Aorta (tissue), 5 donors: Measurements from ENCODE around the gene SLIT3. TPM values are rescaled to one million over a fixed set of nuclear protein-coding genes. Genes with fewer than 3 reads are reported as not detected.

Experiments used
- ATAC-seq: fragments of 200-7000 bp; cut with Tn5 transposase; one replicate; pipeline ENCODE4 v1.9.1; 2022; ENCODE audit warnings: moderate library complexity; ENCODE audit not compliant: low FRiP score
- DNase-seq, 2 donors: peaks; one replicate each; pipeline ENCODE4 v3.0.0-alpha.2; 2020
- H3K27ac ChIP-seq, 2 donors: one replicate each; pipeline ENCODE4 v1.5.1; 2013; ENCODE audit warnings: low read length in 2 of 2, mild to moderate bottlenecking in 2 of 2, moderate library complexity in 2 of 2, control low read depth in 1 of 2, inconsistent platforms in 1 of 2, low read depth in 1 of 2
- H3K27me3 ChIP-seq, 2 donors: one replicate each; pipeline ENCODE4 v1.6.1; 2013; ENCODE audit warnings: control low read depth in 1 of 2, low read length in 1 of 2, mild to moderate bottlenecking in 1 of 2, moderate library complexity in 1 of 2; ENCODE audit not compliant: insufficient read depth in 2 of 2, control insufficient read depth in 1 of 2
- H3K36me3 ChIP-seq, 2 donors: one replicate each; pipeline ENCODE4 v1.6.1; 2013; ENCODE audit warnings: control low read depth in 1 of 2, low read length in 1 of 2, mild to moderate bottlenecking in 1 of 2; ENCODE audit not compliant: insufficient read depth in 2 of 2, control insufficient read depth in 1 of 2
- H3K4me1 ChIP-seq, 2 donors: one replicate each; pipeline ENCODE4 v1.6.1; 2013; ENCODE audit warnings: low read length in 2 of 2, control low read depth in 1 of 2, mild to moderate bottlenecking in 1 of 2, moderate library complexity in 1 of 2; ENCODE audit not compliant: insufficient read depth in 2 of 2, control insufficient read depth in 1 of 2
- H3K4me3 ChIP-seq, 2 donors: one replicate each; pipeline ENCODE4 v1.5.1; 2013; ENCODE audit warnings: low read length in 2 of 2, control low read depth in 1 of 2, mild to moderate bottlenecking in 1 of 2
- H3K9me3 ChIP-seq: one replicate; pipeline ENCODE4 v1.6.1; 2013; ENCODE audit warnings: mild to moderate bottlenecking, low read length; ENCODE audit not compliant: control insufficient read depth
- WGBS, 2 donors: extraction: QIAGEN DNeasy Blood & Tissue Kit; methylation state at CpG; one replicate each; pipeline ENCODE4 v1.1.7; 2013; 5-methylcytosine and 5-hydroxymethylcytosine counted together
- intact Hi-C, 2 donors: fragments of 100-400 bp; cut with DNase I; formaldehyde crosslinking; loops; one replicate each; pipeline versions ENCODE4 v1.14.2 to v1.15.0; 2022
- polyA plus RNA-seq, 2 donors: library from polyadenylated mRNA; stranded (reverse); fragments of 200-250 nt; gene quantifications; one replicate each; pipeline ENCODE4 v1.2.3, GENCODE V29; 2013
- total RNA-seq, 2 donors: library from RNA; stranded (reverse); fragmentation: NEBNext Ultra II Directional; extraction: Animal tissue kit (Norgen Biotek cat#: 25700); gene quantifications; one replicate each; pipeline ENCODE4 v1.2.1, GENCODE V29; 2021
- donor health status: healthy with polysubstance abuse.
- donor health status: Bipolar disorder and iron deficiency.
- donor health status: DM: no; HTN: no; CAD: no.
- donor health status: DM: no; HTN: no; CAD: no.
- donor health status: DM: yes; HTN: yes; CAD: no.

SLIT3 gene
- total and polyA plus RNA-seq, 4 donors: 8.6 to 108 (median 77.0) TPM

DNA sequence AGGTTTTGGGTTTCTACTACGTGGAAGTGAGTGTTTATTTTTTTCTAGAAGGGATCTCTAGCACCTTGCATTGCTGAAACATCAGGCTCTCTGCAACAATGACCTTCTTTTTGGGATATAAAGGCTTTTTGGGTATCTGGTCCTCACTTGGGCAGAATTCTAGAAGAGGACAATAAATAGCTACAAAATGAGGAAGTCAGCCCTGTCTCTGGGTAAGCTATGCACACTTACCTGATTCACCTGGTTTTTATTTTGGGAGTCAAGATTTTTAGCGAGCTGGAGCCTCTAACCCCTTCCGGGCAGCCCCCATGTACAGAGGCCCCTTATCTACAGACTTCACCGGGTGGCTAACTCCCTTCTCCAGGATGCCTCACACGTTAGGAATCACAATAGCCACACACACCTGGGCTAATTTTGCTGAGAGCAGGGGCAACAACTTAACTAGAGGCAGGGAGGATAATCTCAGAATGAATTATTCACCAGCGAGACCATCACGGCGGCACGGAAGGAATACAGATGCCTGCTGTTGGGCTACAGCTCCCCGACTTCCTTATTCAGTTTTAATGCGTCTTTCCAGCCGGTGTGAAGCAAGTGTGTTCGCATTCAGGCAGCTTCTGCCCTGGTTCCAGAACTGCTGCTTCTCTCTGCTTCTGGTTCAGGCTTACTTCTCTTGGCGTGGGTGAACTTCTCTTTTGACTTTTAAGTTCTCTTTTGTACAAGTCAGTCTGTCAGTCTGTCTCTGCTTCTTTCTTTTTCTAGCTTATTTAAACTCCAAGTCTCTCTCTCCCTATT, 380.7 kb downstream of the SLIT3 start:
- H3K27ac ChIP-seq: no peak overlapping the region
- no peaks in the 10 kb centered on the region for H3K27me3 ChIP-seq
- H3K36me3 ChIP-seq: no peaks in the 10 kb centered on the region
- intact Hi-C loops: no loop called here
- no peaks in the 10 kb centered on the region for H3K4me1 ChIP-seq
- DNase-seq (peak in 1 of 2 donors; percentile 57), ATAC-seq (no peak)
- H3K9me3 ChIP-seq: no peaks in the 10 kb centered on the region
- 82 to 85% methylated on average over 14 of the region's 14 CpGs for WGBS, 2 donors
- H3K4me3 ChIP-seq: no peak overlapping the region

- H3K9me3 ChIP-seq: no peaks in the 10 kb centered on the region
- ATAC-seq: no peak
- 71 to 72% methylated on average over 4 of the region's 4 CpGs for WGBS, 2 donors
- intact Hi-C loops: no loop called here
- no peak overlapping the region for H3K27ac ChIP-seq
- no peaks in the 10 kb centered on the region for H3K36me3 ChIP-seq
- no peak for DNase-seq
- H3K4me1 ChIP-seq: no peaks in the 10 kb centered on the region
- no peak overlapping the region for H3K4me3 ChIP-seq
- H3K27me3 ChIP-seq: no peaks in the 10 kb centered on the region
Measured at GRCh38 chr5:168917947-168918600, 382.9 kb downstream of the SLIT3 start.

GRCh38 chr5:168916852-168917251, 384.1 kb downstream of the SLIT3 start:
- 85 to 90% methylated on average over 6 of the region's 6 CpGs for WGBS, 2 donors
- ATAC-seq: no peak

GRCh38 chr5:168916266-168916665, 384.7 kb downstream of the SLIT3 start:
- Histone ChIP-seq H3K27ac (no peak overlapping the region), H3K9me3 (no peaks in the 10 kb centered on the region), H3K4me1 (no peaks in the 10 kb centered on the region), H3K4me3 (no peak overlapping the region), H3K27me3 (no peaks in the 10 kb centered on the region), H3K36me3 (no peaks in the 10 kb centered on the region)
- DNase-seq: peak; percentile 54 to 86
- WGBS, 2 donors: 88 to 92% methylated on average over 5 of the region's 5 CpGs
- ATAC-seq: peak; percentile 87
- intact Hi-C loops: no loop called here

More at GRCh38 chr5:168916852-168917251, 384.1 kb downstream of the SLIT3 start:
- H3K4me3 ChIP-seq: no peak overlapping the region
- DNase-seq: no peak
- no peaks in the 10 kb centered on the region for H3K36me3 ChIP-seq
- intact Hi-C loops: no loop called here
- no peaks in the 10 kb centered on the region for H3K4me1 ChIP-seq
- no peaks in the 10 kb centered on the region for H3K27me3 ChIP-seq
- H3K9me3 ChIP-seq: no peaks in the 10 kb centered on the region
- H3K27ac ChIP-seq: no peak overlapping the region

DNA sequence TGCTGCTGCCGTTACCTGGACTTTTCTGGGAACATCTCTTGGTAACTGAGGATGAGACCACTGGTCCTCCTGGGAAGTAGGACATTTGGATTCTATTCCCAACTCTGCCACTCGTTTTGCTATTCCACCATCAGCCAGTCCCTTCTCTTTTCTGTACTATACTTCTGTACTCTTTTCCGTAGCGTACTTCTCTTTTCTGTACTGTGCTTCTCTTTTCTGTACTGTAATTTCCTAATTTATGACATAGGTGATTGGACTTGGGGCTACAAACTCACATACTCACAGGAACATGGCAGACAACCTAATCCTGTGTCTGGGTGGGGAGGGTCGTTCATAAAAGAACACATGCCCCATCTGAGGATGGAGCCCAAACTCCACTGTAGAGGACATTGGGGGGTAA, 386.4 kb downstream of the SLIT3 start:
- Histone ChIP-seq H3K9me3 (no peaks in the 10 kb centered on the region), H3K27me3 (no peaks in the 10 kb centered on the region), H3K4me3 (no peak overlapping the region), H3K4me1 (no peaks in the 10 kb centered on the region), H3K36me3 (no peaks in the 10 kb centered on the region), H3K27ac (no peak overlapping the region)
- intact Hi-C loops: no loop called here
- ATAC-seq (no peak), DNase-seq (no peak)
- WGBS, 2 donors: 85 to 86% methylated on average over 5 of the region's 5 CpGs

- H3K36me3 ChIP-seq: no peaks in the 10 kb centered on the region
- DNase-seq: no peak
- intact Hi-C loops: no loop called here
- H3K27me3 ChIP-seq: no peaks in the 10 kb centered on the region
- no peaks in the 10 kb centered on the region for H3K4me1 ChIP-seq
- no peak overlapping the region for H3K27ac ChIP-seq
- WGBS, 2 donors: 83% methylated on average over 6 of the region's 6 CpGs
- H3K4me3 ChIP-seq: no peak overlapping the region
- ATAC-seq: no peak
- no peaks in the 10 kb centered on the region for H3K9me3 ChIP-seq
Measured at GRCh38 chr5:168910874-168911273, 390.1 kb downstream of the SLIT3 start.

- ATAC-seq: no peak
- 36 to 40% methylated on average over 9 of the region's 9 CpGs for WGBS, 2 donors
- H3K4me3 ChIP-seq: no peak overlapping the region
- H3K4me1 ChIP-seq: no peaks in the 10 kb centered on the region
- no peaks in the 10 kb centered on the region for H3K36me3 ChIP-seq
- H3K27me3 ChIP-seq: no peaks in the 10 kb centered on the region
- no peaks in the 10 kb centered on the region for H3K9me3 ChIP-seq
- H3K27ac ChIP-seq: no peak overlapping the region
- DNase-seq: no peak
- intact Hi-C loops: no loop called here
Measured at GRCh38 chr5:168908207-168908606, 392.7 kb downstream of the SLIT3 start.

- no peak for ATAC-seq
- DNase-seq: no peak
- no peaks in the 10 kb centered on the region for H3K4me1 ChIP-seq
- no peaks in the 10 kb centered on the region for H3K36me3 ChIP-seq
- 96 to 98% methylated on average over 2 of the region's 2 CpGs for WGBS, 2 donors
- no peaks in the 10 kb centered on the region for H3K27me3 ChIP-seq
- H3K27ac ChIP-seq: no peak overlapping the region
- H3K9me3 ChIP-seq: no peaks in the 10 kb centered on the region
- intact Hi-C loops: no loop called here
- H3K4me3 ChIP-seq: no peak overlapping the region
Measured at GRCh38 chr5:168903061-168903460, 397.9 kb downstream of the SLIT3 start.

GRCh38 chr5:168899673-168900072, 401.3 kb downstream of the SLIT3 start:
- WGBS, 2 donors: 92 to 97% methylated on average over 3 of the region's 3 CpGs
- intact Hi-C loops: no loop called here
- no peaks in the 10 kb centered on the region for H3K27me3 ChIP-seq
- H3K27ac ChIP-seq: no peak overlapping the region
- H3K36me3 ChIP-seq: no peaks in the 10 kb centered on the region
- DNase-seq (no peak), ATAC-seq (no peak)
- no peaks in the 10 kb centered on the region for H3K9me3 ChIP-seq
- no peaks in the 10 kb centered on the region for H3K4me1 ChIP-seq
- H3K4me3 ChIP-seq: no peak overlapping the region
